Loucy (cell line): ENCODE measurements around the gene RARRES1.

ENCODE experiments used
- EZH2phosphoT487 ChIP-seq: fragments of 200-600 bp; IDR thresholded peaks from 2 replicates; pipeline ENCODE4 v1.6.1; 2018; ENCODE audit warnings: antibody characterized with exemption, mild to moderate bottlenecking, moderate library complexity, borderline replicate concordance
- TF ChIP-seq, protein P1 (sequence below): fragments of 200-600 bp; sonication (generic); conservative IDR thresholded peaks from 2 replicates; pipeline ENCODE4 v1.5.1; 2014; ENCODE audit warnings: mild to moderate bottlenecking, antibody characterized with exemption, low read length

DNA sequence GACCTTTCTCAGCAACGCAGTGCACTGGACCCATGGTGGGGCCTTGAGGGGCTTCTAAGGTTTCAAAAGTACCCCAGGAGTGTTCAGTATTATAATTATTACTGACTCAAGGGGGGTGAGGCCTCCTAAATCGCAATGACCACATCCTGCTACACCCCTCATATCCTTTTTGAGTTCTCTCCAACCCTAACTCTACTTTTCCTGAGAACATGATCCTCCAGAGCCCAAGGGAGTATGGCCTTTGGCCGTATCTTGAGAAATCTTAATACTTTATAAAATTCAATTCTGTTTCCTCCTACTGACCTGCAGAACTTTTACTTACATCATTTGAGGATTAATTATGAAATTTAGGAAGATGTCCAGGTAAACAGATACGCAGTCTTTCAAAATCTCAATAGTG, 30.4 kb upstream of the RARRES1 start:
- TF ChIP-seq, protein P1, sequence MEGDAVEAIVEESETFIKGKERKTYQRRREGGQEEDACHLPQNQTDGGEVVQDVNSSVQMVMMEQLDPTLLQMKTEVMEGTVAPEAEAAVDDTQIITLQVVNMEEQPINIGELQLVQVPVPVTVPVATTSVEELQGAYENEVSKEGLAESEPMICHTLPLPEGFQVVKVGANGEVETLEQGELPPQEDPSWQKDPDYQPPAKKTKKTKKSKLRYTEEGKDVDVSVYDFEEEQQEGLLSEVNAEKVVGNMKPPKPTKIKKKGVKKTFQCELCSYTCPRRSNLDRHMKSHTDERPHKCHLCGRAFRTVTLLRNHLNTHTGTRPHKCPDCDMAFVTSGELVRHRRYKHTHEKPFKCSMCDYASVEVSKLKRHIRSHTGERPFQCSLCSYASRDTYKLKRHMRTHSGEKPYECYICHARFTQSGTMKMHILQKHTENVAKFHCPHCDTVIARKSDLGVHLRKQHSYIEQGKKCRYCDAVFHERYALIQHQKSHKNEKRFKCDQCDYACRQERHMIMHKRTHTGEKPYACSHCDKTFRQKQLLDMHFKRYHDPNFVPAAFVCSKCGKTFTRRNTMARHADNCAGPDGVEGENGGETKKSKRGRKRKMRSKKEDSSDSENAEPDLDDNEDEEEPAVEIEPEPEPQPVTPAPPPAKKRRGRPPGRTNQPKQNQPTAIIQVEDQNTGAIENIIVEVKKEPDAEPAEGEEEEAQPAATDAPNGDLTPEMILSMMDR: no peak
- no peak for TF ChIP-seq EZH2phosphoT487
